Endothelial cell (in vitro differentiated cells): ENCODE results near the gene P4HA2. TPM values are rescaled to one million over a fixed set of nuclear protein-coding genes. Genes with fewer than 3 reads are reported as not detected.

Experiments
- DNase-seq: peaks from one replicate; pipeline ENCODE4 v3.0.0; 2021; ENCODE audit warnings: low spot score
- H3K27ac Mint-ChIP-seq: one replicate; pipeline ENCODE4 v1.8.0; 2021; ENCODE audit warnings: mixed read lengths, inconsistent platforms; ENCODE audit not compliant: unreplicated experiment
- H3K27me3 Mint-ChIP-seq: one replicate; pipeline ENCODE4 v1.8.0; 2021; ENCODE audit warnings: mild to moderate bottlenecking, moderate library complexity, mixed read lengths, inconsistent platforms; ENCODE audit not compliant: unreplicated experiment
- H3K36me3 Mint-ChIP-seq: one replicate; pipeline ENCODE4 v1.8.0; 2021; ENCODE audit warnings: mild to moderate bottlenecking, low read depth, mixed read lengths, inconsistent platforms; ENCODE audit not compliant: unreplicated experiment
- H3K4me1 Mint-ChIP-seq: one replicate; pipeline ENCODE4 v1.8.0; 2021; ENCODE audit warnings: mild to moderate bottlenecking, mixed read lengths, inconsistent platforms; ENCODE audit not compliant: unreplicated experiment
- H3K4me3 Mint-ChIP-seq: one replicate; pipeline ENCODE4 v1.8.0; 2021; ENCODE audit warnings: mild to moderate bottlenecking, mixed read lengths, inconsistent platforms; ENCODE audit not compliant: unreplicated experiment
- H3K9me3 Mint-ChIP-seq: one replicate; pipeline ENCODE4 v1.8.0; 2021; ENCODE audit warnings: mixed read lengths, inconsistent platforms; ENCODE audit not compliant: unreplicated experiment
- total RNA-seq: library from RNA; stranded (reverse); fragmentation: NEBNext Ultra II Directional; extraction: Animal tissue kit (Norgen Biotek cat#: 25700); gene quantifications from one replicate; pipeline ENCODE4 v1.2.1, GENCODE V29; 2021; ENCODE audit not compliant: unreplicated experiment
- TF ChIP-seq, protein P1 (sequence below): fragments of 200-600 bp; sonication (generic); IDR thresholded peaks from one replicate; pipeline ENCODE4 v1.5.0; 2021; ENCODE audit warnings: antibody characterized with exemption; ENCODE audit not compliant: unreplicated experiment

Gene P4HA2
- total RNA-seq, 1 donor from 2014 or later: 9.9 TPM

DNA sequence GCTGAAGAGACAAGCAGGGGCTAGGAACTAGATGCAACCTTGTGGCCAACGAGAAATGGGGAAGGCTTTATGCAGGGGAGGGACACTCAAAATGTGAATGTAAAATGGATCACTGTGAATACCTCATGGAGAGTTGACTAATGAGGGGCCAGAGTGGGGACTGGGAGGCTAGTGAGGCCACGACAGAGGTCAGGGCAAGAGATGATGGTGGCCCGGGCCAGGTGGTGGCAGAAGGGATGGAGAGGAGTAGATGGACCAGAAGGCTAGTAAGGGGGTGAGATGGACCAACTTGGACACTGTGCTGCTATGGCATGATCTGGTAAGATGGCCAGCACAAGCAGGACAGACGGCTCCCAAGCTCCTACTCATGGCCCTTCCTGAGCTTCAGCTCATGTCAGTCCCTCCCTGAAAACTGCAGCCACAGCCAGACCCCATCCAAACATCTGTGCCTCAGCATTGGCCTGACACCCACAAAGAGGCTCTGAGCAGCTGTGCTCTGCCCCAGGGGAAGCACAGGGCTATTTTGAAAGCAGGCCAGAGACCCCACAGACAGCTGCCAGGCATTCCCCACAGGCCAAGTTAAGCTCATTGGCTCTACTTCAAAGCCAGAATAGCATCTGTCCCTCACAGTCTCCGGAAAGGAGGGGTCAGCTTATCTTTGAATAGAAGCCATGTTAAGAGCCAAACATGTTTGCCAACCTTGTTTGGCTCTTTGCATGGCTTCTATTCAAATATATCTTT, 22.1 kb downstream of the P4HA2 start:
- Mint-ChIP-seq H3K36me3 (peaks cover 4% of the 10 kb centered on the region), H3K4me3 (no peak overlapping the region), H3K4me1 (peaks cover 17% of the 10 kb centered on the region), H3K27ac (no peak overlapping the region), H3K27me3 (peaks cover 3% of the 10 kb centered on the region), H3K9me3 (no peaks in the 10 kb centered on the region)
- no peak for DNase-seq
- TF ChIP-seq, protein P1, sequence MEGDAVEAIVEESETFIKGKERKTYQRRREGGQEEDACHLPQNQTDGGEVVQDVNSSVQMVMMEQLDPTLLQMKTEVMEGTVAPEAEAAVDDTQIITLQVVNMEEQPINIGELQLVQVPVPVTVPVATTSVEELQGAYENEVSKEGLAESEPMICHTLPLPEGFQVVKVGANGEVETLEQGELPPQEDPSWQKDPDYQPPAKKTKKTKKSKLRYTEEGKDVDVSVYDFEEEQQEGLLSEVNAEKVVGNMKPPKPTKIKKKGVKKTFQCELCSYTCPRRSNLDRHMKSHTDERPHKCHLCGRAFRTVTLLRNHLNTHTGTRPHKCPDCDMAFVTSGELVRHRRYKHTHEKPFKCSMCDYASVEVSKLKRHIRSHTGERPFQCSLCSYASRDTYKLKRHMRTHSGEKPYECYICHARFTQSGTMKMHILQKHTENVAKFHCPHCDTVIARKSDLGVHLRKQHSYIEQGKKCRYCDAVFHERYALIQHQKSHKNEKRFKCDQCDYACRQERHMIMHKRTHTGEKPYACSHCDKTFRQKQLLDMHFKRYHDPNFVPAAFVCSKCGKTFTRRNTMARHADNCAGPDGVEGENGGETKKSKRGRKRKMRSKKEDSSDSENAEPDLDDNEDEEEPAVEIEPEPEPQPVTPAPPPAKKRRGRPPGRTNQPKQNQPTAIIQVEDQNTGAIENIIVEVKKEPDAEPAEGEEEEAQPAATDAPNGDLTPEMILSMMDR: no peak

DNA sequence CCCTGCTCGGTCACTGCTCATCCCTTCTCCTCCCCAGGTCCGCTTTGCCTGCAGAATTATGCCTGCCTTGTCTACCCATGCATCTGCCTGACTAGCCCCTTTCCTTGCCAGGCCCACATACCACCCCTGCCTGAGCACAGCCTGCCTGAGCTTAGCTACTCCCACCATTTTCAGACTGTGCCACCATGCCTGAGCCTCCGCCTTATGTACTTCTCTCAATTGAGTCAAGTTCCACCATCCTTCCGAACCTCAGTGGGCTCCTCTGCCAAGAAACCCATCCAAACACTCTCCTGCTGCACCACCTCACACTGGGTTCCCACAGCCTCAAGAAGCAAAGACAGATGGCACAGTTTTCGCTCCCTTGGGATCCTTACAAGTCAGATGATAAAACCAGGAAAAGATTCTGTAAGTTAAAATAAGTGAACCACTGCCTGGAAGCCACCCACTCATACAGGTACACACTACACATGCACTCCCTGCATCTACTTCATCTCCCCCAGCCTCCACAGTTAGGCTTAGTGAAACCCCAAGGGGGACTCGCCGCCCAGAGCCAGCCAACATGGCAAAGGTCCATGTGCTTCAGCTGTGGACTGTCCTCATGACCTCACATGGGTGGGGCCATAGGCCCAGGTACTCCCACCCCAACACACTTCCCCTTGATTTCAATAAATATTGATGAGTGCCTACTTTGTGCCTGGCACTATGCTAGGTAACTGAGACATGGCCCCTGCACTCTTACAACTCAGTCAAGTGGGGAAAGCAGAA, 23.1 kb downstream of the P4HA2 start:
- peaks cover 4% of the 10 kb centered on the region for H3K36me3 Mint-ChIP-seq
- H3K4me3 Mint-ChIP-seq: no peak overlapping the region
- peaks cover 17% of the 10 kb centered on the region for H3K4me1 Mint-ChIP-seq
- DNase-seq: no peak
- no peak overlapping the region for H3K27ac Mint-ChIP-seq
- no peaks in the 10 kb centered on the region for H3K9me3 Mint-ChIP-seq
- peaks cover 3% of the 10 kb centered on the region for H3K27me3 Mint-ChIP-seq
- TF ChIP-seq, protein P1: no peak

DNA sequence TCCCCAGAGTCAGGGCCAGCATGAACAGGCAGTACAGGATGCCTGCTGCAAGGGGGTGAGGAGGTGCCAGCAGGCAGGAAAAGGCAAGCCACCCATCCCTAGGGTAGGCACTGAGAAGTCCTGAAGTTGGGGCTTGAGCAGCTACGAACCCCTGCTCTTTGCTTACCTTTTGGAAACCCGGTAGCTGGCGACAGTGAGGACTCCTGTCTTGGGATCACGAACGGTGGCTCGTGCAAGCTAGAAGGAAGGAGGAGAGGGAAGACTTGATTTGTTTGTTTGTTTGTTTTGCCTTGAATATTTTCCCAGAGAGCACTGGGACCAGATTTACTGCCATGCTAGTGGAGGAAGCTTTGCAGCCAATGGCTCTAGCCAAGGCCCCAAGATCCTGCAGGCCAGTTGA, 23.7 kb downstream of the P4HA2 start:
- DNase-seq: no peak
- no peaks in the 10 kb centered on the region for H3K9me3 Mint-ChIP-seq
- peaks cover 3% of the 10 kb centered on the region for H3K27me3 Mint-ChIP-seq
- TF ChIP-seq, protein P1: no peak
- no peak overlapping the region for H3K4me3 Mint-ChIP-seq
- peaks cover 4% of the 10 kb centered on the region for H3K36me3 Mint-ChIP-seq
- peaks cover 12% of the 10 kb centered on the region for H3K4me1 Mint-ChIP-seq
- H3K27ac Mint-ChIP-seq: no peak overlapping the region

DNA sequence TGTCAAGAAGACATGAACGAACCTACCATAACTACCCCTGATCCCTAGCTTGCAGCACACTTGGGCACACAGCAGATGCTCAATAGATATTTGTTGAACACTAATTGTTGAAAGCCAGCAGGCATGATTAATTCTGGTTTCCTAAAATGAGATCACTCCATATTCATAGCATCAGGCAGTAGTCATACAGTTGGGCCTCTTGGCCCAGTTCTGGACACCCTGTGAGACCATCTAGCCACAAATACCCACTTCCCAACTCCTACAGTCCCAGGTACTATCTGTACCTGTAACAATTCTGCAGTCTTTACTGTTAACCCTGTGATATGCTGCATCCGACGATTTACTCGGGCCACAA, 24.2 kb downstream of the P4HA2 start:
- TF ChIP-seq, protein P1: no peak
- Mint-ChIP-seq H3K4me3 (no peak overlapping the region), H3K4me1 (peaks cover 12% of the 10 kb centered on the region), H3K27ac (no peak overlapping the region), H3K27me3 (peaks cover 4% of the 10 kb centered on the region), H3K9me3 (no peaks in the 10 kb centered on the region), H3K36me3 (peaks cover 4% of the 10 kb centered on the region)
- no peak for DNase-seq
